Left ventricle myocardium inferior (tissue), 1 donor: ENCODE results near the gene FOXB2. TPM values are rescaled to one million over a fixed set of nuclear protein-coding genes. Genes with fewer than 3 reads are reported as not detected.
A peak's percentile ranks its signal among the peaks of the same experiment; 100 is the strongest.

Source experiments
- DNase-seq: peaks from one replicate; pipeline ENCODE4 v3.0.0-alpha.2; 2020
- H3K27ac ChIP-seq: fragments of 200-600 bp; replicated peaks from 2 replicates; pipeline ENCODE4 v1.8.0; 2021
- H3K27me3 ChIP-seq: fragments of 200-600 bp; 2 replicates; pipeline ENCODE4 v1.8.0; 2021; ENCODE audit warnings: low read depth
- H3K36me3 ChIP-seq: fragments of 200-600 bp; 2 replicates; pipeline ENCODE4 v1.8.0; 2021
- H3K4me1 ChIP-seq: fragments of 200-600 bp; 2 replicates; pipeline ENCODE4 v1.8.0; 2021
- H3K4me3 ChIP-seq: fragments of 200-600 bp; 2 replicates; pipeline ENCODE4 v1.8.0; 2021; ENCODE audit warnings: mild to moderate bottlenecking, moderate library complexity
- H3K9me3 ChIP-seq: fragments of 200-600 bp; replicated peaks from 2 replicates; pipeline ENCODE4 v1.8.0; 2021
- intact Hi-C: fragments of 100-400 bp; cut with micrococcal nuclease; formaldehyde crosslinking; loops from one replicate; pipeline ENCODE4 v1.11.0; 2022
- total RNA-seq: library from RNA; stranded (reverse); fragmentation: NEBNext Ultra II Directional; extraction: Animal tissue kit (Norgen Biotek cat#: 25700); gene quantifications from one replicate; pipeline ENCODE4 v1.2.1, GENCODE V29; 2021
- TF ChIP-seq, protein P1 (sequence below): fragments of 200-600 bp; IDR thresholded peaks from 2 replicates; pipeline ENCODE4 v1.8.0; 2021; ENCODE audit warnings: antibody characterized with exemption, mild to moderate bottlenecking, borderline replicate concordance
- donor health status: DM: no; HTN: yes; CAD: no; lungs with severe emphysema.

Gene FOXB2
- total RNA-seq, 1 donor from 2014 or later, result not detected

- H3K4me1 ChIP-seq, result no peaks in the 10 kb centered on the region
- intact Hi-C loops, result no loop called here
- no peak for DNase-seq
- no peaks in the 10 kb centered on the region for H3K9me3 ChIP-seq
- H3K4me3 ChIP-seq, result no peak overlapping the region
- peaks cover 86% of the 10 kb centered on the region for H3K27me3 ChIP-seq
- no peak overlapping the region for H3K27ac ChIP-seq
- H3K36me3 ChIP-seq, result no peaks in the 10 kb centered on the region
- TF ChIP-seq, protein P1, sequence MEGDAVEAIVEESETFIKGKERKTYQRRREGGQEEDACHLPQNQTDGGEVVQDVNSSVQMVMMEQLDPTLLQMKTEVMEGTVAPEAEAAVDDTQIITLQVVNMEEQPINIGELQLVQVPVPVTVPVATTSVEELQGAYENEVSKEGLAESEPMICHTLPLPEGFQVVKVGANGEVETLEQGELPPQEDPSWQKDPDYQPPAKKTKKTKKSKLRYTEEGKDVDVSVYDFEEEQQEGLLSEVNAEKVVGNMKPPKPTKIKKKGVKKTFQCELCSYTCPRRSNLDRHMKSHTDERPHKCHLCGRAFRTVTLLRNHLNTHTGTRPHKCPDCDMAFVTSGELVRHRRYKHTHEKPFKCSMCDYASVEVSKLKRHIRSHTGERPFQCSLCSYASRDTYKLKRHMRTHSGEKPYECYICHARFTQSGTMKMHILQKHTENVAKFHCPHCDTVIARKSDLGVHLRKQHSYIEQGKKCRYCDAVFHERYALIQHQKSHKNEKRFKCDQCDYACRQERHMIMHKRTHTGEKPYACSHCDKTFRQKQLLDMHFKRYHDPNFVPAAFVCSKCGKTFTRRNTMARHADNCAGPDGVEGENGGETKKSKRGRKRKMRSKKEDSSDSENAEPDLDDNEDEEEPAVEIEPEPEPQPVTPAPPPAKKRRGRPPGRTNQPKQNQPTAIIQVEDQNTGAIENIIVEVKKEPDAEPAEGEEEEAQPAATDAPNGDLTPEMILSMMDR, result peak; percentile 30
Measured at GRCh38 chr9:76987594-76988200, 31.8 kb upstream of the FOXB2 start.

DNA sequence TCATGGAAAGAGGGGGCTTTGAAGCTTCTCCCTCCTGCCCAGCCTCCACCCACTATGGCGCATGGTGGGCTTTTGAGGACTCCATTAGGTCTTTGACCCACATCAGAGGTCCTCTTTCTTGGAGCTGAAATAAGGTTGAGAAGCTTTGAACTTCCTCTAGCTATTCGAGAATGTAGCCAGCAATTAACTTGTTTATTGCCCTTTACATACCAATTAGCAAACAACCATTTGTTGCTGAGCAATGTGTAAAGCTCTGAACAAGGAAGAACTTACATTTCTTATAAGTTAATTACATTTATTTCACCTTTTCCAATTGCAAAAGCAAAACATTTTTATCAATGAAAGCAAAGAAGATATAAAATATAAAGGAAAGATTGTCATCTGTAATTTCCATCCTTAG is 30.5 kb upstream of the FOXB2 start:
- Histone ChIP-seq H3K36me3 (no peaks in the 10 kb centered on the region), H3K9me3 (no peaks in the 10 kb centered on the region), H3K4me3 (no peak overlapping the region), H3K27me3 (peaks cover 81% of the 10 kb centered on the region), H3K27ac (no peak overlapping the region), H3K4me1 (no peaks in the 10 kb centered on the region)
- DNase-seq, result no peak
- TF ChIP-seq, protein P1, result no peak
- intact Hi-C loops, result no loop called here

GRCh38 chr9:76989501-76989900 is 30.0 kb upstream of the FOXB2 start:
- intact Hi-C loops, result no loop called here
- TF ChIP-seq, protein P1, result no peak
- Histone ChIP-seq H3K27ac (no peak overlapping the region), H3K36me3 (no peaks in the 10 kb centered on the region), H3K4me1 (no peaks in the 10 kb centered on the region), H3K9me3 (no peaks in the 10 kb centered on the region), H3K4me3 (no peak overlapping the region), H3K27me3 (peaks cover 75% of the 10 kb centered on the region)
- DNase-seq, result no peak

GRCh38 chr9:76996700-76997099 is 22.8 kb upstream of the FOXB2 start:
- TF ChIP-seq, protein P1, result peak; percentile 66
- Histone ChIP-seq H3K4me1 (peaks cover 3% of the 10 kb centered on the region), H3K27ac (no peak overlapping the region), H3K27me3 (peaks cover 26% of the 10 kb centered on the region), H3K4me3 (no peak overlapping the region), H3K9me3 (no peaks in the 10 kb centered on the region), H3K36me3 (no peaks in the 10 kb centered on the region)
- intact Hi-C loops, result no loop called here
- peak; percentile 54 for DNase-seq

DNA sequence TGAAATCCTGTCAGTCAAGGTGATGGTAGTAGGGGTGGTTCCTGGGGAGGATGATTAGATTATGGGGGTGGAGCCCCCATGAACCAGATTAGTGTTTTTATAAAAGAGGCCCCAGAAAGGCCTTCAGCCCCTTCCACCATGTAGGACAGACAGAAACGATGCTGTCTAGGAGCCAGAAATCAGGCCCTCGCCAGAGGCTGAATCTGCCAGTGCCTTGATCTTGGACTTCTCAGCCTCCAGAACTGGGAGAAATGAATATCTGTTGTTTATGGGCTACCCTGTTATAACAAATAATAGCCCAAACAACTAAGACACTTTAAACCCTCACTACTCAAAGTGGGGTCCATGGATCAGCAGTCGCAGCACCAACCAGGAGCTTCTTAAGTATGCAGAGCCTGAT is 20.2 kb upstream of the FOXB2 start:
- no peaks in the 10 kb centered on the region for H3K9me3 ChIP-seq
- H3K27ac ChIP-seq, result no peak overlapping the region
- intact Hi-C loops, result no loop called here
- no peaks in the 10 kb centered on the region for H3K36me3 ChIP-seq
- TF ChIP-seq, protein P1, result no peak
- DNase-seq, result no peak
- peaks cover 3% of the 10 kb centered on the region for H3K4me1 ChIP-seq
- H3K27me3 ChIP-seq, result peaks cover 32% of the 10 kb centered on the region
- H3K4me3 ChIP-seq, result no peak overlapping the region

DNA sequence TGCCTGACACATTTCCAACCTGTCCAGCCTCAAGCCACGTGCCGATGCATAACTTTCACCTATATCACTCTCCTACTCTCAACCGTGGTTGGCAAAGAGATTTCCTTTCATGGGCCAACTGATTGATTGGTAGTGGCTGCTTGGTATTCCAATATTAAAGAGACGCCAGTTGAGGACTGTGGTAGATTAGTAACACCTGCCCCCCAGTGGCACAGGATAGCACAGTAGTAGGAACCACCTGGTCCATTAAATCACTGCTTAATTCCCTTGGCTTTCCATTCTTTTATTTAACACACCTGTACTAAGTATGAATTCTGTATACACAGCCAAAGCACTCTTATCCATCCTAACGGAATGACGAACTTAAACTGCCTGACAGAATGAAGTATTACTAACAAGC is 19.1 kb upstream of the FOXB2 start:
- peaks cover 39% of the 10 kb centered on the region for H3K27me3 ChIP-seq
- intact Hi-C loops, result no loop called here
- H3K4me1 ChIP-seq, result peaks cover 3% of the 10 kb centered on the region
- no peak for DNase-seq
- H3K4me3 ChIP-seq, result no peak overlapping the region
- no peak overlapping the region for H3K27ac ChIP-seq
- no peaks in the 10 kb centered on the region for H3K9me3 ChIP-seq
- TF ChIP-seq, protein P1, result no peak
- no peaks in the 10 kb centered on the region for H3K36me3 ChIP-seq
